ENCODE measurements around the gene GLRX. TPM values are rescaled to one million over a fixed set of nuclear protein-coding genes. Genes with fewer than 3 reads are reported as not detected.

Gene GLRX
- total RNA-seq, 1 experiment from 2014 or later: 27.3 TPM

DNA sequence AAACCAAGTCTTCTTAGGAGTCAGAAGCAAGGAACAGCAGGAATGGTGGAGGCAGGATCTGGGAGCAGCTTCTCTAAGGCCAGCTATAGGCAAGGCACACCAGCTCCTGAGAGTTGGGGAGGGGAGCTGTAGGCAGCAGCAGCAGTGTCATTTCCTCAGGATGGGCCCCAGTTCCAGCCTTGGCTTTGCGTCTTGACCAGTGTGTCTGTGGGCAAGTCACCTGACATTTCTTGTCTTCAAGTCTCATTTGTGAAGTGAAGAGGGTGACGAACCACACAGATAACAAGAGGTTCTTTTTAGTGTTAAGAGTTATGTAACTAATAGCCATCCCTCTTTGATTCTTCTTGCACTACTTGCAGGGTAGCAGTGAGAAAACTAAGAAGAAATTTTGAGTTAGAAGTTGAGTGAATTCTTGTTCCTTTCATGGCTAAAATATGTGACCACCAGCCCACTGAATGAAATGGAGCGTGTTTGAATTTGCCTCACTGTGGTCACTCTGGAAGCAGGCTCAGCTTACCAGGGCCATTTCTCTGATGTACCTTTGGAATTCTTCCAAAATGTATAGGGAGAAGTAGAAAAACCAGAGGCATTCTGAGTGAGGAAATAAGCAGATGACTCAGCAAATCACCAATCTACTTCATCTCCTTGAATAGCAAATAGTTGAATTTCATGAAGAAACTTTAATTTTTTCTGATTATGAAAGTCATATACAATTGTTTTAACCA lies 49.0 kb downstream of the GLRX start:
- no peak overlapping the region for H3K4me3 ChIP-seq (ENCODE audit: low read depth, low read length, poor library complexity, severe bottlenecking)
- POLR2A ChIA-PET (ENCODE audit: low non-redundant PET): no interaction called here
- H3K27me3 ChIP-seq (replicated peaks; ENCODE audit: insufficient read depth, low read depth, low read length, poor library complexity): no peaks in the 10 kb centered on the region
- H3K36me3 ChIP-seq (ENCODE audit: insufficient read depth, low read length, poor library complexity, severe bottlenecking): no peaks in the 10 kb centered on the region
- CTCF ChIA-PET: no interaction called here
- H3K4me1 ChIP-seq (ENCODE audit: insufficient read depth, low read length, poor library complexity, severe bottlenecking): peaks cover 9% of the 10 kb centered on the region
- no peak for TF ChIP-seq EZH2 (IDR thresholded peaks at IDR 0.05; ENCODE audit: borderline replicate concordance, low read depth, low read length, poor library complexity, severe bottlenecking)
- TF ChIP-seq CTCF (conservative IDR thresholded peaks at IDR 0.05; ENCODE audit: low read depth, low read length): no peak
- DNase-seq (ENCODE audit: low spot score): peak; percentile 22
- no peaks in the 10 kb centered on the region for H3K9me3 ChIP-seq (ENCODE audit: low read depth, low read length, poor library complexity, severe bottlenecking)
- H3K27ac ChIP-seq (ENCODE audit: low read depth, low read length, poor library complexity, severe bottlenecking): no peak overlapping the region
- no TSS peak for BruUV-seq (replicated peaks)
- intact Hi-C loops (cut with micrococcal nuclease; ENCODE audit: unreplicated experiment): no loop called here

- ChIA-PET POLR2A (ENCODE audit: low non-redundant PET) (no interaction called here), CTCF (no interaction called here)
- Histone ChIP-seq H3K27me3 (replicated peaks; ENCODE audit: insufficient read depth, low read depth, low read length, poor library complexity) (no peaks in the 10 kb centered on the region), H3K4me1 (ENCODE audit: insufficient read depth, low read length, poor library complexity, severe bottlenecking) (peaks cover 9% of the 10 kb centered on the region), H3K9me3 (ENCODE audit: low read depth, low read length, poor library complexity, severe bottlenecking) (no peaks in the 10 kb centered on the region), H3K27ac (ENCODE audit: low read depth, low read length, poor library complexity, severe bottlenecking) (no peak overlapping the region), H3K4me3 (ENCODE audit: low read depth, low read length, poor library complexity, severe bottlenecking) (no peak overlapping the region), H3K36me3 (ENCODE audit: insufficient read depth, low read length, poor library complexity, severe bottlenecking) (no peaks in the 10 kb centered on the region)
- intact Hi-C loops (cut with micrococcal nuclease; ENCODE audit: unreplicated experiment): no loop called here
- no peak for TF ChIP-seq EZH2 (IDR thresholded peaks at IDR 0.05; ENCODE audit: borderline replicate concordance, low read depth, low read length, poor library complexity, severe bottlenecking)
- TF ChIP-seq CTCF (conservative IDR thresholded peaks at IDR 0.05; ENCODE audit: low read depth, low read length): no peak
- no peak for DNase-seq (ENCODE audit: low spot score)
- no TSS peak for BruUV-seq (replicated peaks)
Observed at GRCh38 chr5:95771892-95772291, 50.6 kb downstream of the GLRX start.

DNA sequence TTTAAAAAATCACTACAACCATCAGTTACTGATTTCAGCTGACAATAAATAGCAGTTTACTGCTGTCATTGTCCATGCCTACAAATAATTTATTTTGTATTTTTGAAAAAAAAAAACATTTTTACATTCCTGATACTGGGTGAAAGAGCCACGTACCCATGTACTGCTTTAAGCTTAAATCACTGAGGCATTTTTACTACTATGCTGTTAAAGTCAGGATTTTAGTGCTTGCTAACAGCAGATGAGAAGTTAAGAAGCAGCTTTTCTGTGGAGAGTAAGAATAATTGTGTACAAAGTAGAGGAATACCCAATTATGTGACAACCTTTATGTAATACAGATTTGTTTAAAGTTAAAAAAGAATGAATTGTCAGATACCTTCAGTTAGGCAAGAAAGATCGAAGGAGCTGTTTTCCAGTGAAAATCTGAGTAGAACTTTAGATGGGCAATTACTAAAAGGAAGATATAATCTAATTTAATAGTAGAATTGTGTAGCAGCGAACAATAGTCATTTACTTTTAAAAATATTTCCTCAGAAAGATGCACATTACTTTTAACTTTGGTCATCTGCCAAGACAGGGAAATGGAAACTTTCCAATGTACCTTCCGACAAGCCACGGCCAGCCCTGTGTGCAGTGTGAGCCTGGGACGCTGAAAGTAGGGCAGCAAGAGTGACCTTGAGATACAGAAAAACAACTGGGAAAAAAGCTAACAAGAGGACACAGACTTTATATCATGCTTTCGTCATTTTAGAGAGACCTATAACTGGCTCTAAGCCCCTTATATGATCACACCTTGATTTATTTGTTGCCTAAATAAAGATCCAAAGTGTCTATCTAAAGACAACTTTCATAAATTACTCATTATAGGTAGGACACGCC lies 51.5 kb downstream of the GLRX start:
- no peak for TF ChIP-seq CTCF (conservative IDR thresholded peaks at IDR 0.05; ENCODE audit: low read depth, low read length)
- no peak for TF ChIP-seq EZH2 (IDR thresholded peaks at IDR 0.05; ENCODE audit: borderline replicate concordance, low read depth, low read length, poor library complexity, severe bottlenecking)
- CTCF ChIA-PET: interaction anchor here (0.6 kb wide), 1 partner anchor 920 kb away, joined by 4 read pairs; no protein-coding TSS in a partner anchor
- Histone ChIP-seq H3K27me3 (replicated peaks; ENCODE audit: insufficient read depth, low read depth, low read length, poor library complexity) (no peaks in the 10 kb centered on the region), H3K4me1 (ENCODE audit: insufficient read depth, low read length, poor library complexity, severe bottlenecking) (peaks cover 9% of the 10 kb centered on the region), H3K27ac (ENCODE audit: low read depth, low read length, poor library complexity, severe bottlenecking) (no peak overlapping the region), H3K9me3 (ENCODE audit: low read depth, low read length, poor library complexity, severe bottlenecking) (no peaks in the 10 kb centered on the region), H3K36me3 (ENCODE audit: insufficient read depth, low read length, poor library complexity, severe bottlenecking) (no peaks in the 10 kb centered on the region), H3K4me3 (ENCODE audit: low read depth, low read length, poor library complexity, severe bottlenecking) (no peak overlapping the region)
- intact Hi-C loops (cut with micrococcal nuclease; ENCODE audit: unreplicated experiment): no loop called here
- POLR2A ChIA-PET (ENCODE audit: low non-redundant PET): no interaction called here
- DNase-seq (ENCODE audit: low spot score): no peak
- no TSS peak for BruUV-seq (replicated peaks)

All from A673 (cell line).